ENCODE data around the gene CTSA. TPM values are rescaled to one million over a fixed set of nuclear protein-coding genes. Genes with fewer than 3 reads are reported as not detected.

The CTSA gene
- total and polyA plus RNA-seq, 9 of the 15 experiments (the other 6 are each of a cell fraction or from before 2014, with no cell fraction given) = 8.8 to 61.7 (median 28.3) TPM

GRCh38 chr20:45888681-45889080, 2.5 kb upstream of the CTSA start:
- TF ChIP-seq ZNF695 (CRISPR knock-in tag; IDR thresholded peaks at IDR 0.05) (no peak), TAL1 (IDR thresholded peaks at IDR 0.05) (no peak), NUFIP1 (IDR thresholded peaks at IDR 0.05; ENCODE audit: partially characterized antibody) (no peak), FUS (optimal IDR thresholded peaks at IDR 0.05; ENCODE audit: low read depth, low read length) (no peak), TEAD1 (CRISPR knock-in tag; IDR thresholded peaks at IDR 0.05) (no peak), ZNF165 (CRISPR knock-in tag; IDR thresholded peaks at IDR 0.05; ENCODE audit: borderline replicate concordance) (no peak), CEBPG (CRISPR knock-in tag; IDR thresholded peaks at IDR 0.05) (no peak), CEBPG (tag; conservative IDR thresholded peaks at IDR 0.05 in 1 of 2, IDR thresholded peaks at IDR 0.05 in 1 of 2) (no peak), CEBPB (tag; IDR thresholded peaks at IDR 0.05) (no peak), NFIX (CRISPR knock-in tag; IDR thresholded peaks at IDR 0.05; ENCODE audit: low read depth) (no peak), DMBX1 (CRISPR knock-in tag; IDR thresholded peaks at IDR 0.05; ENCODE audit: borderline replicate concordance) (no peak), ZNF134 (CRISPR knock-in tag; conservative IDR thresholded peaks at IDR 0.05) (no peak), HOXB6 (CRISPR knock-in tag; IDR thresholded peaks at IDR 0.05; ENCODE audit: borderline replicate concordance) (no peak), CBFA2T2 (conservative IDR thresholded peaks at IDR 0.05) (no peak)
- TF ChIP-seq, protein P1, sequence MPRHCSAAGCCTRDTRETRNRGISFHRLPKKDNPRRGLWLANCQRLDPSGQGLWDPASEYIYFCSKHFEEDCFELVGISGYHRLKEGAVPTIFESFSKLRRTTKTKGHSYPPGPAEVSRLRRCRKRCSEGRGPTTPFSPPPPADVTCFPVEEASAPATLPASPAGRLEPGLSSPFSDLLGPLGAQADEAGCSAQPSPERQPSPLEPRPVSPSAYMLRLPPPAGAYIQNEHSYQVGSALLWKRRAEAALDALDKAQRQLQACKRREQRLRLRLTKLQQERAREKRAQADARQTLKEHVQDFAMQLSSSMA (CRISPR knock-in tag; IDR thresholded peaks at IDR 0.05) = no peak
- TF ChIP-seq, protein P2, sequence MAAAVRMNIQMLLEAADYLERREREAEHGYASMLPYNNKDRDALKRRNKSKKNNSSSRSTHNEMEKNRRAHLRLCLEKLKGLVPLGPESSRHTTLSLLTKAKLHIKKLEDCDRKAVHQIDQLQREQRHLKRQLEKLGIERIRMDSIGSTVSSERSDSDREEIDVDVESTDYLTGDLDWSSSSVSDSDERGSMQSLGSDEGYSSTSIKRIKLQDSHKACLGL (CRISPR knock-in tag; IDR thresholded peaks at IDR 0.05; ENCODE audit: borderline replicate concordance, poor library complexity, severe bottlenecking) = no peak
- Histone ChIP-seq H2AFZ (ENCODE audit: low read depth, low read length) (no peak overlapping the region), H3K9me1 (ENCODE audit: control insufficient read depth, insufficient read depth, low read length) (no peaks in the 10 kb centered on the region), H3K4me2 (ENCODE audit: insufficient read depth, low read length) (no peak overlapping the region), H4K20me1 (replicated peaks; ENCODE audit: control insufficient read depth, insufficient read depth, low read length) (no peaks in the 10 kb centered on the region), H3K4me3 (no peak overlapping the region), H3K9me3 (replicated peaks; ENCODE audit: control insufficient read depth, insufficient read depth, low read depth, low read length) (no peaks in the 10 kb centered on the region), H3K9ac (ENCODE audit: insufficient read depth in 1 of 2, low read depth in 2 of 2, low read length in 2 of 2) (peak overlapping the region in 1 of 2 experiments; percentile 32; a peak in 1 of 4 replicates), H3K27ac (ENCODE audit: extremely low read depth, low read depth, low read length) (no peak overlapping the region), H3K36me3 (ENCODE audit: control insufficient read depth, insufficient read depth, low read length) (peaks cover 30% of the 10 kb centered on the region; the same call in 2 of the 3 replicates), H3K4me1 (replicated peaks in 1 of 2; ENCODE audit: control insufficient read depth in 2 of 2, insufficient read depth in 2 of 2, low read length in 2 of 2) (peaks cover 23 to 44% of the 10 kb centered on the region in 2 experiments), H3K79me2 (ENCODE audit: control insufficient read depth, insufficient read depth, low read length) (peaks cover 18% of the 10 kb centered on the region; the same call in 2 of the 3 replicates), H3K27me3 (ENCODE audit: control insufficient read depth in 2 of 2, insufficient read depth in 2 of 2, low read length in 2 of 2) (no peaks in the 10 kb centered on the region)
- FAIRE-seq (no peak), DNase-seq (ENCODE audit: extremely low read depth in 1 of 4, low spot score in 3 of 4) (no peak), ATAC-seq (no peak)
- 93% methylated on average over 2 of the region's 3 CpGs for WGBS (ENCODE audit: insufficient coverage, low coverage, missing lambda C conversion rate)
- intact Hi-C loops (cut with micrococcal nuclease) = loop anchor here (5.0 to 10.0 kb wide), 2 partner anchors 54 to 91 kb away; partner anchors contain the start of gene SNX21
- ChIA-PET POLR2A (interaction anchor here (0.6 to 0.7 kb wide), 2 partner anchors 14 to 21 kb away, joined by 3 read pairs; no protein-coding TSS in a partner anchor), CTCF (ENCODE audit: low intra/inter-chr PET ratio) (no interaction called here)
- BruUV-seq (replicated peaks) = no TSS peak
- in situ Hi-C loops (cut with MboI) = no loop called here

Measured in K562 (cell line).